ENCODE measurements around the gene SLC23A2. TPM values are rescaled to one million over a fixed set of nuclear protein-coding genes. Genes with fewer than 3 reads are reported as not detected.

Gene SLC23A2
- polyA plus RNA-seq, 1 donor from 2014 or later: 38.3 TPM

- Histone ChIP-seq H3K79me2 (replicated peaks; ENCODE audit: insufficient read depth, low read length) (no peaks in the 10 kb centered on the region), H3K27ac (ENCODE audit: low read length) (no peak overlapping the region), H3K9me3 (ENCODE audit: low read length) (no peaks in the 10 kb centered on the region), H4K20me1 (ENCODE audit: insufficient read depth) (no peaks in the 10 kb centered on the region), H3K36me3 (ENCODE audit: insufficient read depth, low read length) (no peaks in the 10 kb centered on the region), H3F3A (ENCODE audit: insufficient read depth, low read length, poor library complexity, severe bottlenecking) (no peaks in the 10 kb centered on the region), H3K9me2 (ENCODE audit: insufficient read depth, low read length) (no peaks in the 10 kb centered on the region), H3K4me3 (ENCODE audit: low read length) (no peak overlapping the region), H3K27me3 (ENCODE audit: insufficient read depth, low read depth, low read length) (no peaks in the 10 kb centered on the region), H2AFZ (ENCODE audit: low read depth, low read length) (no peak overlapping the region), H3K4me2 (ENCODE audit: low read length) (no peak overlapping the region), H3K9ac (ENCODE audit: low read length) (no peak overlapping the region)
- no peak for TF ChIP-seq EZH2 (IDR thresholded peaks at IDR 0.05; ENCODE audit: borderline replicate concordance, insufficient read depth, low read length, poor library complexity, severe bottlenecking)
- TF ChIP-seq TAF1 (IDR thresholded peaks at IDR 0.05; ENCODE audit: low read depth): no peak
- no peak for TF ChIP-seq EP300 (conservative IDR thresholded peaks at IDR 0.05; ENCODE audit: poor library complexity, severe bottlenecking)
- no peak for TF ChIP-seq CTCF (IDR thresholded peaks at IDR 0.05; ENCODE audit: poor library complexity, severe bottlenecking)
- no peak for TF ChIP-seq SMC3 (conservative IDR thresholded peaks at IDR 0.05; ENCODE audit: poor library complexity)
- no peak for TF ChIP-seq RAD21 (conservative IDR thresholded peaks at IDR 0.05)
- TF ChIP-seq POLR2AphosphoS5 (IDR thresholded peaks at IDR 0.05): no peak
- TF ChIP-seq, protein P1, sequence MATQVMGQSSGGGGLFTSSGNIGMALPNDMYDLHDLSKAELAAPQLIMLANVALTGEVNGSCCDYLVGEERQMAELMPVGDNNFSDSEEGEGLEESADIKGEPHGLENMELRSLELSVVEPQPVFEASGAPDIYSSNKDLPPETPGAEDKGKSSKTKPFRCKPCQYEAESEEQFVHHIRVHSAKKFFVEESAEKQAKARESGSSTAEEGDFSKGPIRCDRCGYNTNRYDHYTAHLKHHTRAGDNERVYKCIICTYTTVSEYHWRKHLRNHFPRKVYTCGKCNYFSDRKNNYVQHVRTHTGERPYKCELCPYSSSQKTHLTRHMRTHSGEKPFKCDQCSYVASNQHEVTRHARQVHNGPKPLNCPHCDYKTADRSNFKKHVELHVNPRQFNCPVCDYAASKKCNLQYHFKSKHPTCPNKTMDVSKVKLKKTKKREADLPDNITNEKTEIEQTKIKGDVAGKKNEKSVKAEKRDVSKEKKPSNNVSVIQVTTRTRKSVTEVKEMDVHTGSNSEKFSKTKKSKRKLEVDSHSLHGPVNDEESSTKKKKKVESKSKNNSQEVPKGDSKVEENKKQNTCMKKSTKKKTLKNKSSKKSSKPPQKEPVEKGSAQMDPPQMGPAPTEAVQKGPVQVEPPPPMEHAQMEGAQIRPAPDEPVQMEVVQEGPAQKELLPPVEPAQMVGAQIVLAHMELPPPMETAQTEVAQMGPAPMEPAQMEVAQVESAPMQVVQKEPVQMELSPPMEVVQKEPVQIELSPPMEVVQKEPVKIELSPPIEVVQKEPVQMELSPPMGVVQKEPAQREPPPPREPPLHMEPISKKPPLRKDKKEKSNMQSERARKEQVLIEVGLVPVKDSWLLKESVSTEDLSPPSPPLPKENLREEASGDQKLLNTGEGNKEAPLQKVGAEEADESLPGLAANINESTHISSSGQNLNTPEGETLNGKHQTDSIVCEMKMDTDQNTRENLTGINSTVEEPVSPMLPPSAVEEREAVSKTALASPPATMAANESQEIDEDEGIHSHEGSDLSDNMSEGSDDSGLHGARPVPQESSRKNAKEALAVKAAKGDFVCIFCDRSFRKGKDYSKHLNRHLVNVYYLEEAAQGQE (IDR thresholded peaks at IDR 0.05; ENCODE audit: borderline replicate concordance): no peak
- no peak for TF ChIP-seq MXI1 (conservative IDR thresholded peaks at IDR 0.05; ENCODE audit: poor library complexity, severe bottlenecking)
Observed at GRCh38 chr20:4961746-4962145, 39.6 kb downstream of the SLC23A2 start.

DNA sequence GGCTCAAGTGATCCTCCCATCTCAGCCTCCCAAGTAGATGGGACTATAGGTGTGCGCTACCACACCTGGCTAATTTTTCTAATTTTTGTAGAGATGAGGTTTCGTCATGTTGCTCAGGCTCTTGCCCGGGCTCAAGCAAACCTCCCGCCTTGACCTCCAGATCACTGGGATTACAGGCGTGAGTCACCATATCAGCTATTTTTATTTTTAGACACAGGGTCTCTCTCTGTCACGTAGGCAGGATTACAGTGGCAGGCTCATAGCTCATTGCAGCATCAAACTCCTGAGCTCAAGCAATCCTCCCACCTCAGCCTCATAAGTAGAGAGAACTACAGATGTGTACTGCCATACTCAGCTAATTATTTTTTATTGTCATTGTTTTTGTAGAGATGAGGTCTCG lies 41.7 kb downstream of the SLC23A2 start:
- no peaks in the 10 kb centered on the region for H3K27me3 ChIP-seq (ENCODE audit: insufficient read depth, low read depth, low read length)
- H3K9me2 ChIP-seq (ENCODE audit: insufficient read depth, low read length): no peaks in the 10 kb centered on the region
- no peak for TF ChIP-seq RAD21 (conservative IDR thresholded peaks at IDR 0.05)
- TF ChIP-seq CTCF (IDR thresholded peaks at IDR 0.05; ENCODE audit: poor library complexity, severe bottlenecking): no peak
- no peak for TF ChIP-seq MXI1 (conservative IDR thresholded peaks at IDR 0.05; ENCODE audit: poor library complexity, severe bottlenecking)
- TF ChIP-seq SMC3 (conservative IDR thresholded peaks at IDR 0.05; ENCODE audit: poor library complexity): no peak
- TF ChIP-seq, protein P1 (IDR thresholded peaks at IDR 0.05; ENCODE audit: borderline replicate concordance): no peak
- no peak for TF ChIP-seq TAF1 (IDR thresholded peaks at IDR 0.05; ENCODE audit: low read depth)
- no peak for TF ChIP-seq EZH2 (IDR thresholded peaks at IDR 0.05; ENCODE audit: borderline replicate concordance, insufficient read depth, low read length, poor library complexity, severe bottlenecking)
- no peak for TF ChIP-seq EP300 (conservative IDR thresholded peaks at IDR 0.05; ENCODE audit: poor library complexity, severe bottlenecking)
- TF ChIP-seq POLR2AphosphoS5 (IDR thresholded peaks at IDR 0.05): no peak
- H3K4me3 ChIP-seq (ENCODE audit: low read length): no peak overlapping the region
- H3K9ac ChIP-seq (ENCODE audit: low read length): no peak overlapping the region
- H4K20me1 ChIP-seq (ENCODE audit: insufficient read depth): no peaks in the 10 kb centered on the region
- no peaks in the 10 kb centered on the region for H3K9me3 ChIP-seq (ENCODE audit: low read length)
- no peak overlapping the region for H2AFZ ChIP-seq (ENCODE audit: low read depth, low read length)
- H3K27ac ChIP-seq (ENCODE audit: low read length): no peak overlapping the region
- no peaks in the 10 kb centered on the region for H3K36me3 ChIP-seq (ENCODE audit: insufficient read depth, low read length)
- H3K79me2 ChIP-seq (replicated peaks; ENCODE audit: insufficient read depth, low read length): no peaks in the 10 kb centered on the region
- H3K4me2 ChIP-seq (ENCODE audit: low read length): no peak overlapping the region
- no peaks in the 10 kb centered on the region for H3F3A ChIP-seq (ENCODE audit: insufficient read depth, low read length, poor library complexity, severe bottlenecking)

All from neural cell (in vitro differentiated cells).